Measurements from ENCODE around the gene DNAH2. TPM values are rescaled to one million over a fixed set of nuclear protein-coding genes. Genes with fewer than 3 reads are reported as not detected.

The DNAH2 gene
- total RNA-seq, 6 donors from 2014 or later = 0.66 to 34.6 (median 6.0) TPM

DNA sequence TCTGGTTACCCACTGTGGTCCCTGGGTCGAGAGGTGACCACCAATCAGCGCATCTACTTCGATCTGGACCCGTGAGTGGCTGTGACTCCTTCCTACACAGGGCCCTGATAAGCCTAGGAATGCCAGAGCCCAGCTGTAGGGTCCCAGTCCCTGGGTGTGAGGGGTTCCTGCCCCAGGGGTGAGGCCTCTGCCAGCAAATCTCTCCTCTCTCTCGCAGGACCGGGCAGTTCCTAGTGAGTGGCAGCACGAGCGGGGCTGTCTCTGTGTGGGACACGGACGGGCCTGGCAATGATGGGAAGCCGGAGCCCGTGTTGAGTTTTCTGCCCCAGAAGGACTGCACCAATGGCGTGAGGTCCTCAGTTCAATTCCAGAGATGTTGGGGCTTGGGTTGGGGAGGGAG, 14.8 kb upstream of the DNAH2 start:
- Histone ChIP-seq H3K4me1 (peaks cover 10 to 23% (median 13%) of the 10 kb centered on the region in 4 donors), H3K27me3 (peaks cover 0 to 24% (median 10%) of the 10 kb centered on the region in 4 donors), H3K4me3 (no peak overlapping the region), H3K36me3 (peaks cover 3 to 28% (median 26%) of the 10 kb centered on the region in 4 donors), H3K27ac (no peak overlapping the region), H3K9me3 (no peaks in the 10 kb centered on the region)
- ATAC-seq (ENCODE audit: low FRiP score in 2 of 2) = no peak
- DNase-seq = no peak
- WGBS, 2 donors = 94 to 100% methylated on average over 2 to 13 of the region's 13 CpGs
- TF ChIP-seq POLR2AphosphoS5 (IDR thresholded peaks at IDR 0.05) = no peak
- no peak for TF ChIP-seq POLR2A (IDR thresholded peaks at IDR 0.05)
- no peak for TF ChIP-seq EP300 (IDR thresholded peaks at IDR 0.05)
- TF ChIP-seq CTCF (IDR thresholded peaks at IDR 0.05) = no peak

GRCh38 chr17:7703584-7704479, 13.7 kb upstream of the DNAH2 start:
- TF ChIP-seq POLR2AphosphoS5 (IDR thresholded peaks at IDR 0.05) (no peak), POLR2A (IDR thresholded peaks at IDR 0.05) (no peak), CTCF (IDR thresholded peaks at IDR 0.05) (no peak), EP300 (IDR thresholded peaks at IDR 0.05) (no peak)
- peaks cover 3 to 28% (median 26%) of the 10 kb centered on the region in 4 donors for H3K36me3 ChIP-seq

GRCh38 chr17:7704601-7705268, 12.8 kb upstream of the DNAH2 start, which contains the start of gene EFNB3:
EFNB3 (plus strand) TSS chr17:7705202; CDS start chr17:7705599, 397 bp downstream.
- peaks cover 3 to 28% (median 26%) of the 10 kb centered on the region in 4 donors for H3K36me3 ChIP-seq
- H3K27ac ChIP-seq = no peak within 1 kb of the TSS
- peak in 1 of 2 donors; percentile 7 for ATAC-seq (ENCODE audit: low FRiP score in 2 of 2)
- TF ChIP-seq CTCF (IDR thresholded peaks at IDR 0.05) (no peak), POLR2AphosphoS5 (IDR thresholded peaks at IDR 0.05) (no peak), POLR2A (IDR thresholded peaks at IDR 0.05) (no peak), EP300 (IDR thresholded peaks at IDR 0.05) (no peak)
- no peaks in the 10 kb centered on the region for H3K9me3 ChIP-seq
- DNase-seq = peak in 1 of 2 donors; percentile 83
- 4 to 6% methylated on average over 16 to 27 of the region's 45 CpGs for WGBS, 2 donors
- peak within 1 kb of the TSS in 3 of 4 donors; percentile 25 to 47 (median 40) for H3K4me3 ChIP-seq
- H3K4me1 ChIP-seq = peaks cover 10 to 23% (median 13%) of the 10 kb centered on the region in 4 donors
- peaks cover 0 to 24% (median 10%) of the 10 kb centered on the region in 4 donors for H3K27me3 ChIP-seq

More at GRCh38 chr17:7703584-7704479, 13.7 kb upstream of the DNAH2 start:
- Histone ChIP-seq H3K4me1 (peaks cover 10 to 23% (median 13%) of the 10 kb centered on the region in 4 donors), H3K9me3 (no peaks in the 10 kb centered on the region), H3K27me3 (peaks cover 0 to 24% (median 10%) of the 10 kb centered on the region in 4 donors), H3K4me3 (no peak overlapping the region), H3K27ac (no peak overlapping the region)
- peak in 1 of 2 donors; percentile 30 for DNase-seq
- ATAC-seq (ENCODE audit: low FRiP score in 2 of 2) = peak in 1 of 2 donors; percentile 58
- WGBS, 2 donors = 39 to 44% methylated on average over 19 to 24 of the region's 24 CpGs

GRCh38 chr17:7705269-7706255, 12.0 kb upstream of the DNAH2 start:
- TF ChIP-seq POLR2AphosphoS5 (IDR thresholded peaks at IDR 0.05) = no peak
- no peak for TF ChIP-seq EP300 (IDR thresholded peaks at IDR 0.05)
- TF ChIP-seq CTCF (IDR thresholded peaks at IDR 0.05) = no peak
- TF ChIP-seq POLR2A (IDR thresholded peaks at IDR 0.05) = no peak
- Histone ChIP-seq H3K27me3 (peaks cover 0 to 24% (median 10%) of the 10 kb centered on the region in 4 donors), H3K36me3 (peaks cover 3 to 27% (median 25%) of the 10 kb centered on the region in 4 donors), H3K9me3 (no peaks in the 10 kb centered on the region), H3K4me3 (peak overlapping the region in 3 of 4 donors; percentile 25 to 47 (median 40)), H3K4me1 (peaks cover 10 to 23% (median 13%) of the 10 kb centered on the region in 4 donors), H3K27ac (no peak overlapping the region)
- ATAC-seq (ENCODE audit: low FRiP score in 2 of 2) = no peak
- peak in 1 of 2 donors; percentile 84 for DNase-seq
- WGBS, 2 donors = 6 to 12% methylated on average over 17 to 20 of the region's 50 CpGs

All from upper lobe of left lung (tissue), 6 donors.